GM10266 (cell line): Measurements from ENCODE around the gene SGF29.

ENCODE experiments used
- DNase-seq: peaks from one replicate; pipeline ENCODE4 v3.0.0; 2012; ENCODE audit errors: extremely low spot score
- CTCF ChIP-seq: IDR thresholded peaks from 2 replicates; pipeline ENCODE4 v1.5.1; 2012; ENCODE audit warnings: mild to moderate bottlenecking, low read depth; ENCODE audit not compliant: control insufficient read depth, insufficient read depth; ENCODE audit errors: missing control alignments

The SGF29 gene

GRCh38 chr16:28553776-28554633, at the start of gene SGF29:
SGF29 (plus strand) TSS chr16:28553920; CDS start chr16:28581070, 27,150 bp downstream.
- DNase-seq, result peak; percentile 95
- TF ChIP-seq CTCF, result peak; percentile 53

GRCh38 chr16:28504707-28505404, 48.9 kb upstream of the SGF29 start:
- no peak for TF ChIP-seq CTCF

GRCh38 chr16:28505489-28506137, 48.1 kb upstream of the SGF29 start:
- TF ChIP-seq CTCF, result no peak
- DNase-seq, result no peak

More at GRCh38 chr16:28504707-28505404, 48.9 kb upstream of the SGF29 start:
- no peak for DNase-seq

- no peak for TF ChIP-seq CTCF
- no peak for DNase-seq
These were observed 42.7 kb upstream of the SGF29 start for GRCh38 chr16:28511031-28511430.

- no peak for TF ChIP-seq CTCF
- DNase-seq, result no peak
These were observed 41.6 kb upstream of the SGF29 start for GRCh38 chr16:28511801-28512789.

GRCh38 chr16:28513484-28514181, 40.1 kb upstream of the SGF29 start:
- no peak for DNase-seq

More at GRCh38 chr16:28513484-28514181, 40.1 kb upstream of the SGF29 start:
- no peak for TF ChIP-seq CTCF
